Left renal pelvis (tissue), 4 donors: ENCODE data around the gene RNASEH2B. TPM values are rescaled to one million over a fixed set of nuclear protein-coding genes. Genes with fewer than 3 reads are reported as not detected.

Source experiments
- DNase-seq, 4 donors: peaks; one replicate each; pipeline ENCODE4 v3.0.0-alpha.2; 2013; ENCODE audit warnings: low read depth in 4 of 4, low spot score in 3 of 4
- polyA plus RNA-seq, 4 donors: library from polyadenylated mRNA; unstranded; fragments of 120-200 nt; gene quantifications; one replicate each; pipeline ENCODE4 v1.2.1, GENCODE V29; 2013; ENCODE audit not compliant: insufficient read length in 4 of 4

RNASEH2B gene
- polyA plus RNA-seq, 4 donors = 47.6 to 67.5 (median 52.5) TPM

DNA sequence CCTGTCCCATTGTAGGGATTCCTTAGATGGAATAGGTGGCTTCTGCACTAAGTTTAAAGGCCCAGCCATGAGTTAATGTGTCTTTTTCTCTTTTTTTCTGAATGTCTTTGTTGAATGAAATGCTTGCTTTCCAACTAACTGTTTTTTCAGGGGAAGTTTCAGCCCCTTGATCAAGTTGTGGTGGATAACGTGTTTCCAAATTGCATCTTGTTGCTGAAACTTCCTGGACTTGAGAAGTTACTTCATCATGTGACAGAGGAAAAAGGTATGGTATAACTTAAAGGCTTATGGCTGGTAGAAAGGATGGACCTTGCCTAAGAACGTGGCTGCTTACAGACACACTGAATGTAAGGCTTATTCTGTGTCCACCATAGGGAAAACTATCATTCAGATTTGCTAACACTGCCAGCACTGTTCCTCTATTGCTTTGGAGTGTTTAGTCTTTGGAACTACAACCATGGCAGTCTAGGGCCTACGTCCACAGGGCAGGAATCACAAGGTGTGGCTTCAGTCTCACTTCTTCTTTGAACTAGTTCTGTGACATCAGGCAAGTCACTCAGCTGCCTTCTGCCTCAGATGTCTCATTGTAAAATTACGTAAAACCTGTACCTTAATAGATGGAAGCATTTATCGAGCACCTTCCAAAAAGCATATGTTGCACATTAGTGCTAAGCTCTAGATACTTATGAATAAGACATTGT lies 25.3 kb downstream of the RNASEH2B start:
- no peak for DNase-seq

DNA sequence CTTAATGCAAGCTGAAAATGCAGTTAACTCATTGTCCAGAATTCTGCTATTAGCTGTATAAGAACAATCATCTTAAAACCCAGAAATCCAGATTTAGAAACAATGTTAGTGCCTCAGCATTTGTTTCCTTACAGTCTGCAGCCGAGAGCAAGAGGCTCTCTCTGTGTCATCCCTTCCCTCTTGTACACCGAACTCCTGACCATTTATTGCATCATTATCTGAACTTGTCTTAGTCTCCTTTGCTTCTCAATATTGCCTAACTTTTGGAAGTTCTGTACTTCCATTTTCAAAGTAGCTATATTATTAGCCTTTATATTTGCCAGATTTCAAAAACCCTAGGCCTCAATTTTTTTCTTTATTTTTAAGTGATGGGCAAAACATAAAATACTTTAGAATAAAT lies 27.1 kb downstream of the RNASEH2B start:
- no peak for DNase-seq

DNA sequence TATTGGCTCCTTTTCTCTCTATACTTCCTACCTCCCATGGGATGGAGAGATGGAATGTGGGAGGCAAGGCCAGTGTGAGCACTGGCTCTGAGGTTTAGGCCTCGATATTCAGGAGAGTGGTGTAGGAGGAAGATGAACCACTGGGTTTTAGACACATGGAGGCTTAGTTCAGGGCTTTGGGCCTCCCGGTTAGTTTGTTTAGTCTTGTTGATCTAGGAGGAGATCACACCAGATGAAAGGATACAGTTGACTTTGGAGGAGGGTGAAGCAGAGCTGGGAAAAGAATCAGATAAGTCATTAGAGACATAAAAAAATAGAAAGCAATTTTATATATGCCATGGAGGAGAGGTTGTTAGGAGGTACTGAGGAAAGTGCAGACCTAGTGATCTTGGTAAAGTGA lies 30.9 kb downstream of the RNASEH2B start:
- DNase-seq = no peak

DNA sequence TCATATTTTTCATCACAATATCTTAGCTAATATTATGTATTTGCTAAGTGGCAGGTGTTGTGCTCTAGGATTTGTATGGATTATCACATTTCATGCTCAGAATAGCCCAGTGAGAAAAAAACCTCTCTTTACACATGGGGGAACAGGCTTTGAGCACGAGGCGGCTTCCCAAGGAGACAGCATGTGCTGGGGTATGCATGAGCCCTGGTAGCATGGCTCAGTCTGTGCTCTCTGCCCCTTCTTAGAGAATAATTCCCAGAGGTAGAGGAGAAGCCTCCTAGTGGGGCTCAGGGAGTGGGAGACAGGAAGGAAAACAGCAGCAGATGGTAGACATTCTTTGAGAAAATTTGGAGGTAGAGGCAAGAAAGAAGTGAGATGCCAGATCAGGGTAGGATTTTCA lies 31.6 kb downstream of the RNASEH2B start:
- DNase-seq = no peak

DNA sequence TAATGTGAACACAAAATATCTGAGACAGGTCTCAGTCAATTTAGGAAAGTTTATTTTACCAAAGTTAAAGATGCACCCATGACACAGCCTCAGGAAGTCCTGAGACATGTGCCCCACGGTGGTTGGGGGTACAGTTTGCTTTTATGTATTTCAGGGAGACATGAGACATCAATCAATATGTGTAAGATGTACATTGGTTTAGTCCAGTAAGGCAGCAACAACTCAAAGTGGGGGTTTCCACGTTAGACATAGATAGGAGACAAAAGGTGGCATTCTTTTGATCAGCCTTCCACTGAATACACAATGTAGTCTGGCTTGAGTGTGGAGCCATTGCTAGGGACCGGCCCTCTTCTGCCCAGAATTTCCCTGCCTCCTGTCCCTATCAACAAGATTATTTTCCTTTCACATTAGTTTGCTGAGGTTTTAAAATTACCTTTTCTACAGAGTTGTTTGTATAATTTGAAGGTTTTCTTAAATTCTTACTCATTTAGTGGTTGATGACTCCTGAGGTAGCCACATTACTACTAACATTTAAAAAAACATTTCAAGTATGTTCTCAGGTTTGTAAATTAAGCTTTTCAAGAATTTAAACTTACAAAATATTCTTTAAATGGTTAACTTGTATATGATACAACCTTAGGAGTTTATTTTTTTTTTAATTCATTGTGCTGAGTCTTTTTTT lies 33.2 kb downstream of the RNASEH2B start:
- DNase-seq = no peak

DNA sequence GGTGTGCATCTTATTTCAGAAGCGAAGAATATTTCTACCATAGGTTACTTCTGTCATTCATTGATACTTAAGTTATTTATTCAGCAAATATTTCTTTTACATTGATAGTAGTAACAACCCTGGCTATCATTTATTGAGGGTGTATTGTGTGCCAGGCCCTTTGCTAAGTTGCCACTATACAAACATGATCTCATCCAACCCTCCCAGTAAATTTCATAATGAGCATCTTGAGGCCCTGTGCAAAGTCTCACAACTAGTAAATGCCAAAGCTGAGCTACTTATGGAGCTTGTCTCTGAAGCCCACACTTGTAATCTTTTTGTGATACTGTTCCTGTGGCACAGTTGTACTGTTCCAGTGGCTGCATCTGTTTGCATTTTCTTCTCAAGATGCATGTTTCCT lies 36.1 kb downstream of the RNASEH2B start:
- no peak for DNase-seq

DNA sequence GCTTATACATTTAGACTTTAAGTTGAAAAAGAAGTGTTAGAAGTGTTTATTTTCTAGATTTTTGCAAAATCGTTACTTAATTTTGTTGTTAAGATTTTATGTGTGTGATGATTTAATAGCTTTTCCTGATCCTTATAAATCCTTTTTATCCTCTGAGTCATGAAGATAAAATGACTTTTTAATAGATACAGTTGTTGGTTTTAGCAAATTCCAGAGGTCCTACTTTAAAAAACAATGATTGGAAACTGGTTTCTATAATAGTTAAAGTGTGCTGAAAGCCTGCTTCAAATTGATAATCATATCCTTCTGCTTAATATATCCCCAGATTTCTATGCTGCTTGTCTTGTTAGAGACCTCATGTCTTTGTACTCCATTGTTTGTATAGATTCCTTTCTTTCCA lies 39.0 kb downstream of the RNASEH2B start:
- DNase-seq = no peak

DNA sequence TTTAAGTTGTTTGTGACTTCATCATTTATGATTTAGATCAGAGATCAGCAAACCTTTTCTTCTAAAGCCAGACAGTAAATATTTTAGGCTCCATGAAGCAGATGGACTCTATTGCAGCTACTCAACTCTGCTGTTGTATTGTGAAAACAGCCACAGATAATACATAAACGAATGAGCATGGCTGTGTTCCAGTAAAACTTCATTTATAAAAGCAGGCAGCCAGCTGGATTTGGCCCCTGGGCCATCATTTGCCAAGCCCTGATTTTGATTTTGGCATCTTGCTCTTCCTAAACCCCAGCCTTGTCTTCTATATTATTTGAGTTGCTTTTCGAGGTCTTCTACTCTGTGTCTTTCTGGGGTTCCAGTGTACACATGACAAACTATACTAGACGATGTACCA lies 41.3 kb downstream of the RNASEH2B start:
- no peak for DNase-seq

DNA sequence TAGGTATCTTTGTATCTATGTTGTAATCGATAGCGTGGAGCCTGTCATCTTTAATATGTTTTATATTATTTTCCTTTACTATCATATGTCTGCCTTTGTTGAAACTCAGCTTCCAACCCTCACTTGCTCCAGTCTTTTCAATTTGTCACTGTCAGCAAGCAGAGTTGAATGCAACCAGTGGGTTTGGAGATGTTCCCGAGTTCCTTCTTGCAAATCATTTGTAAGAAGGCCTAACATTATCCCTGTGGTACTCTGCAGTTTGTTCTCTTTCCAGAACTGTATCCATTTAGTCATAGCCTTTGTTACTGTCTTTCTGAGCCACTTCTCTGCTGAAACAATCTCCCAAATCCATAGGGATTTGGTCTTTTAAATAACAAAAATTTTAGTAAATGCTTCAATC lies 41.8 kb downstream of the RNASEH2B start:
- no peak for DNase-seq

DNA sequence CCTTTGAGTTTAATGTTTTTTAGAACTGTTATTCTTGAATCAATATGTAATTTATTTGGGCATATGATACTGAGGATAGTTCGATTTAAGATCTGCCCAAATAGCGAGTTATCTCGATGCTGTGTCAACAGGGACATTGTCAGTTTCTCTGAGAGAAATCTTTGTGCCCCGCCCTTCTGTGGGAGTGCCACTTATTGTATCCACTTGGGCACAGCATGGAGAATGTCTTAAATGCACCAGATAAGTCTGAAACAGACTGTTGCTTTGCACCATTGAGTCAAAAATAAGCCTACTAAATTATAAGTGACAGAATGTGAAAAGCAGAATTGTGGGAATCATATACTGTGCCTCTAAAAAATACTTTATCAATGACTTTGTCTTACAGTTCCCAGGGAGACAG lies 45.6 kb downstream of the RNASEH2B start:
- DNase-seq = no peak

DNA sequence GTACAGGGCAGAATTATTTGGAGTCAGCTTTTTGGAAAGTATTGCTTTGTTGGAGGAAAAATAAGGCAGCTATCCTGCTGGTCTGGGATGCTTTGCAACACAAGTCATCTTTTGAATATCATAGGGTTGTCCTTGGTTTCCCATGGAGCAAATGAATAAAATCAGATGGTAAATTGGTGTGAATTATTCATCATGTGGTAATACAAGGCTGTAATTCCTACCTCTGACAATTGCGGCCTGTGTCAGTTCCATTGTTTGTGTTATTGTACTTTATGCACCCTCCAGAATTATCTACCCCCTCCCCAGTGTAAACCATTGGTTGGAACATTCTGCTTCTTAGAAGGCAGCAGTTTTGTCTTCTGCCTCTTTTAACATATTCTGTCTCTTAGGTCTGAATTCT lies 46.2 kb downstream of the RNASEH2B start:
- DNase-seq = no peak

DNA sequence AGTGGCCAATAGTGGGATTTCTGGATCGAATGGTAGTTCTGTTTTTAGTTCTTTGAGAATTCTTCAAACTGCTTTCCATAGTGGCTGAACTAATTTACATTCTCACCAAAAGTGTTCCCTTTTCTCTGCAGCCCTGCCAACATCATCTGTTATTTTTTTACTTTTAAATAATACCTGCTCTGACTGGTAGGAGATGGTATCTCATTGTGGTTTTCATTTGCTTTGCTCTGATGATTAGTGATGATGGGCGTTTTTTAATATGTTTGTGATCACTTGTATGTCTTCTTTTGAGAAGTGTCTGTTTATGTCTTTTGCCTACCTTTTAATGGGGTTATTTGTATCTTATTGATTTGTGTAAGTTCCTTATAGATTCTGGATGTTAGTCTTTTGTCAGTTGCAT lies 48.0 kb downstream of the RNASEH2B start:
- no peak for DNase-seq

DNA sequence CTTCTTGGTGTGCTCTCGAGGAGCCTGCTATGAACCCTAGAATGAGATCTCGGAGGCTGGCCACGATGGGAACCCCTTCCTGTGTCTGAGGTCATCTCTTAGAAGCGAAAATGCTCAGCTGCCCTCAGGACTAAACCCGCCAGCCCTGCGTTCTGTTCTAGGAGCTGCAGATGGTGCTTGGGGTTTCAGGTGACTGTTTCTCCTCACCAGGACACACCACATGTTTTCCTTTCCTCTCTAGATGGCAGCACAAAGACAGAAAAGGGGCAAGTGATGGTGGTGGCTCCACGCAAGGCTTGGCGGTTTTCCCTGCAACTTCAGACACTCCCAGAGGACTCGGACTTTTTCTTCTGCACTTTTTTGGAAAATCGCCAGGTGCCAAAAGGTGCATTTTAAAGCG lies 60.1 kb downstream of the RNASEH2B start:
- DNase-seq = no peak

DNA sequence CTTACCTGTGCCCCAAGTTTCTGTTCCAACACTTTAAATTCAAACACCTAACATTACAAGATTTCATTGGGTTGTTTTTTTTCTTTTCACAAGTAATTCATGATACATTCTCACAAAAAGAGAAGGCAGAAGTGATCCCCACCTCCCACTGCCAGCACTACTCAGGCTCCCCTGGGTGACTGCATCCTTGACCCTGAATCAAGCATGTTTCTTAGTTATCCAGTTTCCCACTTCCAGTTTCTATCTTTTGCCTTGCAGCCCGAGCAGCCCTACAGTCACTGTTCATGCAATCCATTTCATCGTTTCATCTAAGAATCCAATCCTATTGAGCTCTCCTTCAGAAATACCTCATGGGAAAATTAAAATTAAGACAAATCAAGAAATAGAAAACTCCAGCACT lies 61.4 kb downstream of the RNASEH2B start:
- no peak for DNase-seq

DNA sequence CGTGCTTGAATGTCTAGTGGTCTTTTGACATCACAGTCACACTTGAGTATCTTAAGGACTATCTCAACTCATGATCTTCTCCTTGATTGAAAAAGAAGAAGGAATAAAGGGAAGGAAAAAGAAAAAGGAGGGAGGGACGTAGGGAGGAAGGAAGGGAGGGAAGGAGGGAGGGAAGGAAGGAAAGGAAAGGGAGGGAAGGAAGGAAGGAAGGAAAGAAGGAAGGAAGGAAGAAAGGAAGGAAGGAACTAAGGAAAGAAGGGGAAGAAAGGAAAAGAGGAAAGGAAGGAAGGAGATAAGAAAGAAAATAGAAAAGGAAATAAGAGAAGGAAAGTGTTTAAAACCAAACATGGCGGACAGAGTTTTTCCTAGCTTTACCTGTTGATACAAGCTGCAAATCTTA lies 64.7 kb downstream of the RNASEH2B start:
- no peak for DNase-seq

DNA sequence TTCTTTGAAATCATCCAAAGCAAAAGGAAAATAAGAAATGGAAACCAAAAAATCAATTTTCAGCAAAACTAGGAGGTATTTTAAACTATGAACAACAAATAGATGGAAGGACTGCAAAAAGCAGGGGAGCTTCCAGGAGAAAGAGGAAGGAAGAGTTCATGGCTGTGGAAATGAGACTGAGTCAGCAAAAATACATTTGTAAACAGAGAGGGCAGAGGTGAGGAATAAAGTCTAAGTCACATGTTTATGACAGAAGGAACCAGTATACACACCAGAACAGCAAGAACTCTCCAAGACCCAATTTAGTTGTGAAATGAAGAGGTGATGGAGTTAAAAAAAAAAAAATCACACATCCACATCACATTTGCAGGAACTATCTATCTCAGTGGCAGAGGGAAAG lies 69.6 kb downstream of the RNASEH2B start:
- no peak for DNase-seq

DNA sequence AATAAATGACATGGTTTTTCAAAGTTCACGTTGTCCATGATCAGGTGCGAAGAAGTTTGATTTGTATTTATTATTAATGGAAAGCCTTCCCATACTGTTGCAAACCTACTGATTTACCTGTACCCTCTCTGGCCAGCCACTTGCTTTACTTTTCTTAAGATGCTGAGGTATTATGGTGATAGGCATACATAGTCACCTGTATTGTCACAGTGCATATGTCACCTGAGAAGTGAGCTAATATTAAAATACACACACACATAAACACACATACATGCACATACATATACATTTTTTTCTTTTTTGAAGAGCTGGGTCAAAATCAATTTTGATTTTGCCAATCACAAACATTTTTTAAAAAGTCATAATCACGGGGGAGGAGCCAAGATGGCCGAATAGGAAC lies 72.1 kb downstream of the RNASEH2B start:
- no peak for DNase-seq

DNA sequence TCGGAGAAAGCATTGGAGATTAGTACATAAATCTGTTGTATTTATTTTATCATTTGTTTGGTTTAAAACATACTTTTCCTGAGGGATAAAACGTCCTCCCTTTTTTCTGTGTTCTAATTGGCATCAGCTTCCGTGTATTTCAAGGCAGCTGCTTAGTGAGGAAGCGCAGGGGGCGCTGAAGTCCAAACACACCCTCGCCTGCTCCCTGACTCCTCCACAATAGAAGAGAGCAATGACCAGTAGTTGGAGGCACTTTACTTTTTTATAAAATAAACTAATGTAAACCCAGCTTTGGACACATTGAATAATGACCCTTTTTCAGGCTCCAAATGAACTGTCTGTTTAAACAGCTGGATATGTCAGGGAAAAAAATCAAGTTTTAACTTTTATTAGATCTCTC lies 79.9 kb downstream of the RNASEH2B start:
- no peak for DNase-seq

DNA sequence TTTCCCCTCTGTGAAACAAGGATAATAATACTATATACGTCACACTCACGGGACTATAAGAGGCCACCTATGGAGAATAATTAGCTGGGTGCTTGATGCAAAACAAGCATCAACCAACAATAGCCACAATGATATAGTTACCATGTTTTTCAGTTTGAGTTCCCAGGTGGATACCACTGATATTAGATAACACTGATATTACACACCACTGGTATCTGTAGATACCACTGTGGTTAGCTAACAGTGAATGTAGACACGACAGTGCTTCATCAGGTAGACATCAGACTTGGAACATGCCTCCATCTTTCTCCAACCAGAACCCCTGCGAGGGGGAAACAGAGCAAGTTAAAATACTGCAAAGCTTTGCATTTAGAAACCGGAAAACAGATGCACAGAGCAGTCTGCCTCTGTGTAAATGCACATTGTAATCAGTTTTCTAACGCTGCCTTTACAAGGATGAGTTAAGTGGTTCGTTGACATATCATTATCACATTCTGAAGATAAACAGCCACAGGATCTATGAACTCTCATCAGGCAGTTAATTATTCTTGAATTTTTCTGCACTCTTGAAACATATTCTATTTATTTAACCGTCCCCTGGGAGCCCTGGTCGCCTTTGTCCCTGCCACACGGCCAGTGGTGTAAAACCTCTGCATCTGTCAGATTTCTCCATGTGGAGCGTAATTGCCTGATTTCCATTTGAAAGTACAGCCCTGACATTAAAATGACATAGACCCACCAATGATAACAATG lies 80.7 kb downstream of the RNASEH2B start:
- no peak for DNase-seq

DNA sequence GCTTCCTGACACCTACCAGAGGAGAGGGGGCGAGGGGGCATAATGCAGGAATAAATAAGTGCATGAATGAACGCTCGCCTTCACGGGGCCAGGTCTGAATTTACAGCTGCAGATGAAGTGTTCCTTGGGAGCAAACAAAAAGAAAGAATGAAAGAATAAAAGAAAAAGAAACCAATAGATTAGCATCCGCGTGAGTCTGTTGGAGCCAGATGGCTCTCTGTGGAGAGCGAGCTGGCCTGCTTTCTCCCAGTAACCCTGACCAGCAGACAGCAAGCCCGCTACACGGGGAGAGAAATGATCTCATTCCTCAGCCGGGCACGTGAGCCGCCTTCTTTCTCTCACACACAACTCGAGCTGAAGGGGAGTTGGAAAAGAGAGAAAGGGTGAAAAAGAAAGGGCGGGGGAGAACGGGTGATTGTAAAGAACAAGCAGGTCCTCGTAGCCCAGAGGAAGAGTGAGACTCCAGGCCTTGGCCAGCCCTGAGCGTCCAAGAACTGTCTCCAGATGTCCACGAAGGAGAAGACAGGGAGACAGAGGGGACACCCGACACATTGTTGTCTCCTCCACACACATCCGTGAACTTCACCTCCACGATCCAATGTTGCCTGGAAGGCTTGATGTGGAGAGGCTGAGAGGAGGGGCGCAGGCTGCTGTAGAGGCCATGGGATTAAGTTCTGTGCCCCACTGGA lies 81.4 kb downstream of the RNASEH2B start:
- no peak for DNase-seq
